Epithelial cell of proximal tubule (primary cell): ENCODE measurements around the gene MT1M. TPM values are rescaled to one million over a fixed set of nuclear protein-coding genes. Genes with fewer than 3 reads are reported as not detected.

Experiments used
- DNase-seq: peaks from one replicate; pipeline ENCODE4 v3.0.0-alpha.2; 2011; ENCODE audit warnings: low read depth
- H3K4me3 ChIP-seq: 2 replicates; pipeline ENCODE4 v1.5.1; 2011; ENCODE audit warnings: low read depth, mild to moderate bottlenecking, low read length
- total RNA-seq: library from RNA; depleted of rRNA; stranded (reverse); fragments of >200 nt; gene quantifications from 2 replicates; pipeline ENCODE4 v1.2.3, GENCODE V29; 2015
- TF ChIP-seq, protein P1 (sequence below): conservative IDR thresholded peaks from 2 replicates; pipeline ENCODE4 v1.5.1; 2012; ENCODE audit warnings: low read depth, mild to moderate bottlenecking, low read length

The MT1M gene
- total RNA-seq, 1 donor from 2014 or later, result 124 TPM

DNA sequence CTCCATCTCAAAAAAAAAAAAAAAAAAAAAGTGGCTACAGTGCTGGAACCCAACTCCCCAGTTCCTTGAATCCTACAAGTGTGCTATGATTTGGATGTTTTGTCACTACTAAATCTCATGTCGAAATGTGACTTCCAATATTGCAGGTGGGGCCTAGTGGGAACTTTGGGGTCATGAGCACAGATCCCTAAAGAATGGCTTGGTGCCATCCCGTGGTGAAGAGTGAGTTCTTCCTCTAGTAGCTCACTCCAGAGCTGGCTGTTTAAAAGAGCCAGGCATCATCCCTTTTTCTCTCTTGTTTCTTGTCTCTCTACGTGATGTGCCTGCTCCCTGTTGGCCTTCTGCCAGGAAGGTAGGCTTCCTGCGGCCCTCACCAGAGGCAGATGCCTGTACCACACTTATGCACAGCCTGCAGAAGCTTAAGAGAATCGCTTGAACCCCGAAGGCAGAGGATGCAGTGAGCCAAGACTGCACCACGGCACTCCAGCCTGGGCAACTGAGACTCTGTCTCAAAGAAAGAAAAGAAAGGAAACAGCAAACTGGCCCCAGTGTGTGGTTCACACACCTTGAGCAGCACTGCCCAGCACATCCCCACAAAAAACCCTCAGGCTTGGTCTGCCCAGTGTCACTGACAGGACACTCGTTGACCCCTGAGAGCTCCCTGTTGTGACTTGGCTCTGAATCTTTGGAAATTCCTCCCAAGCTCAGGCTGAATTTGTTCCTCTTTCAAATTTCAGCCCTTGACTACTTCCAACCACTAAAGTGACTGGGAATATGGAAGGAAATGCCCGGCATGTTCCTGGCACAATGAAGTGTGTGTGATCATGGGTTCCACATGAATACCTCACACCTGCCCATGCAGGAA lies 3.7 kb upstream of the MT1M start:
- TF ChIP-seq, protein P1, sequence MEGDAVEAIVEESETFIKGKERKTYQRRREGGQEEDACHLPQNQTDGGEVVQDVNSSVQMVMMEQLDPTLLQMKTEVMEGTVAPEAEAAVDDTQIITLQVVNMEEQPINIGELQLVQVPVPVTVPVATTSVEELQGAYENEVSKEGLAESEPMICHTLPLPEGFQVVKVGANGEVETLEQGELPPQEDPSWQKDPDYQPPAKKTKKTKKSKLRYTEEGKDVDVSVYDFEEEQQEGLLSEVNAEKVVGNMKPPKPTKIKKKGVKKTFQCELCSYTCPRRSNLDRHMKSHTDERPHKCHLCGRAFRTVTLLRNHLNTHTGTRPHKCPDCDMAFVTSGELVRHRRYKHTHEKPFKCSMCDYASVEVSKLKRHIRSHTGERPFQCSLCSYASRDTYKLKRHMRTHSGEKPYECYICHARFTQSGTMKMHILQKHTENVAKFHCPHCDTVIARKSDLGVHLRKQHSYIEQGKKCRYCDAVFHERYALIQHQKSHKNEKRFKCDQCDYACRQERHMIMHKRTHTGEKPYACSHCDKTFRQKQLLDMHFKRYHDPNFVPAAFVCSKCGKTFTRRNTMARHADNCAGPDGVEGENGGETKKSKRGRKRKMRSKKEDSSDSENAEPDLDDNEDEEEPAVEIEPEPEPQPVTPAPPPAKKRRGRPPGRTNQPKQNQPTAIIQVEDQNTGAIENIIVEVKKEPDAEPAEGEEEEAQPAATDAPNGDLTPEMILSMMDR, result peak; percentile 12
- DNase-seq, result no peak
- no peak overlapping the region for H3K4me3 ChIP-seq

DNA sequence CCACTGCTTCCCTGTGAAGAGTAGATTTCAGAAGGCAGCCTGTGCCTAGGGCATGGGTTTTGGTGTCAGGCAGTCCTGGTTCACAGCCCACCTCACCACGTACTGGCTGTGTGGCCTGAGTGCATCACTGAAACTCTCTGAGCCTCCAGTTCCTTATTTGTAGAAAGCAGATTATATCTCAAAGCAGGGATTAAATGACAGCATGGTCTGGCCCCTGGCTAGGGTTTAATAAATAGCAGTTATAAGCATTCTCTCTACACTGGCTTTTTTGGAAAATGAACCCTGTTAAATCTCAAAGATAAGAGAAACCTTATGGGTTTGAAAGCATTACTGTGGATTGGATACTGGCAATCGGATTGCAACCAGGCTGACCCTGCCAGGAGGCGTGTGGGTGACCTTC lies 2.9 kb upstream of the MT1M start:
- TF ChIP-seq, protein P1, result no peak
- no peak for DNase-seq
- no peak overlapping the region for H3K4me3 ChIP-seq

DNA sequence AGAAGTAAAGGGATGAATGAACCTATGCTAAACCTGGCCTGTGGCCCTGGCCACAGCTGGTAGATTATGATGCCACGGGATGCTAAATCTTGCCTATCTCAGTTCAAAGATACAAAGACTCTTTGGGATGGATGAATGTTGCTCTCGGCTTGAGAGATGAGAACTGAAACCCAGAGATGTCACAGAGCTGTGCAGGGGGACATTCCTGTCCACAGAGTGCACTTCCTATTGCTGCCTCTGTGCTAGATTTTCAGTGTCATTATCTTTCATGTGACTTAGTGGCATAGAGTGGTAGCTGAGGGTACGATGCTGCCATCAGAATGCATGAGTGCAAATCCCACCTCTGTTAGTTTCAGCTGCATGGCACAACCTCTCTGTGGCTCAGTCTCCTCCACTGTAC lies 2.3 kb upstream of the MT1M start:
- DNase-seq, result no peak
- TF ChIP-seq, protein P1, result no peak
- H3K4me3 ChIP-seq, result no peak overlapping the region

DNA sequence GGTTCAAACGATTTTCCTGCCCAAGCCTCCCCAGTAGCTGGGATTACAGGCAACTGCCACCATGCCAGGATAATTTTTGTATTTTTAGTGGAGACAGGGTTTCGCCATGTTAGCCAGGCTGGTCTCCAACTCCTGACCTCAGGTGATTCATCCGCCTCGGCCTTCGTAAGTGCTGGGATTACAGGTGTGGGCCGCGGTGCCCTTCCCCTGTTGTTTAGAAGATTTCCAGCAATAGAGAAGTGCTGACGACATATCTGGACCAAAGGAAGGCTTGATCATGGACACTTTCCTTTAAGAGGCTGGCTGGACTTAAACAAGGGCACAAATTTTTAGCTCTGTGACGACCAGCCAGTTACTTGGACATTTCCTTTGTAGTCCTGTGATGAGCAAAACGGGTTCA lies 1.3 kb upstream of the MT1M start:
- no peak overlapping the region for H3K4me3 ChIP-seq
- DNase-seq, result no peak
- TF ChIP-seq, protein P1, result no peak

DNA sequence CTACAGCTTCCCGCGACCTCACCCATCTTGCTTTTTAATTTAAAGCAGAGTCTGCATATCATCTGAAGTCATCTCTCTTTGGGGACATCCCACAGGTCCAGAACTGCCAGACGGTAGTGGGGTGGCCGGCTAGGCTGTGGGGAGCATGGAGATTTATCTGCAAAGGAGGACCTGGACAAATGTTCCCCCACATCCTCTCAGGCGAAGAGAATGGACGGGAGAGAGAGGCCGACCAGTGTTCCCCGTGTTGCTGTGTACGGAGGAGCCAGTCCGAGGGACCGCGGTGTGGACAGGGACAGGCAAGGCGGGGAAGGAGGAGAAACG lies 665 bp upstream of the MT1M start:
- TF ChIP-seq, protein P1, result no peak
- H3K4me3 ChIP-seq, result peak overlapping the region; percentile 60
- no peak for DNase-seq

DNA sequence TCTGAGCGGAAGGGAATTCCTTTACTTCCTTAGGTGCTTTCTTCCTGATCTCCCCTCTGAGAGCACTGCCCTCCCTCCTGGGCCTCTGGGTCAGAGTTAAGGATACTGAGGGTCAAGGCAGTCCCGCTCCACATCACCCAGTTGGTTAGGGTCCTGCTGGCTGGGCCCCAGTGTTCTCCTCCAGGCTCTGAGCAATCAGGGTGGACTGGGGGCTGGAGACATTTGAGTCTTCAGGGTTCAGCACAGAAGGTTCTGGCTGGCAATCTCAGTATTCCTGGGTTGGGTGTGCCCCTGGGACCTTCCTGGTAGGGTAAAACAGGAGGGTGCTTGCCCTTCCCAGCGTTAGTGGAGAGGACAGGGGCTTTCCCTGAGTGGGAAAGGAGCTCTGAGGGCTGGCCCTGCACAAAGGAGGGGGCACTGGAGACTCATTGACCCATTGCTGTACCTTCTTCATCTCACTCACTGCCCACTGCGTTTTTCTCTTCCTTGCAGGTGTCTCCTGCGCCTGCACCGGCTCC lies 448 bp downstream of the MT1M start:
- peak overlapping the region; percentile 60 for H3K4me3 ChIP-seq
- TF ChIP-seq, protein P1, result no peak
- no peak for DNase-seq

DNA sequence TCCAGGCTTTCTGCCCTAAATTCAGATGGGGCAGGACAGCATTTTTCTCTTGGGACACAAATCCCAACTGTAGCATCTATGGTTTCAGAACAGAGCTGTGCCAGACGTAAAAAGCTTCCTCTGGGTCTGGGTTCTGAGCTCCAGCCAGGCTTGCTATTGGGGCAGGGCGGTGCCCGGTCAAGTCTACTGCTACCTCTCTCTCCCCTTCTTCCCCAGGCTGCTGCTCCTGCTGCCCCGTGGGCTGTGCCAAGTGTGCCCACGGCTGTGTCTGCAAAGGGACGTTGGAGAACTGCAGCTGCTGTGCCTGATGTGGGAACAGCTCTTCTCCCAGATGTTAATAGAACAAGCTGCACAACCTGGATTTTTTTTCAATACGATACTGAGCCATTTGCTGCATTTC lies 1.1 kb downstream of the MT1M start:
- TF ChIP-seq, protein P1, result no peak
- DNase-seq, result no peak

More for the DNA sequence above, 1.1 kb downstream of the MT1M start:
- H3K4me3 ChIP-seq, result peak overlapping the region; percentile 60
